ENCODE results near the gene MPL.
A peak's percentile ranks its signal among the peaks of the same experiment; 100 is the strongest.

MPL gene

DNA sequence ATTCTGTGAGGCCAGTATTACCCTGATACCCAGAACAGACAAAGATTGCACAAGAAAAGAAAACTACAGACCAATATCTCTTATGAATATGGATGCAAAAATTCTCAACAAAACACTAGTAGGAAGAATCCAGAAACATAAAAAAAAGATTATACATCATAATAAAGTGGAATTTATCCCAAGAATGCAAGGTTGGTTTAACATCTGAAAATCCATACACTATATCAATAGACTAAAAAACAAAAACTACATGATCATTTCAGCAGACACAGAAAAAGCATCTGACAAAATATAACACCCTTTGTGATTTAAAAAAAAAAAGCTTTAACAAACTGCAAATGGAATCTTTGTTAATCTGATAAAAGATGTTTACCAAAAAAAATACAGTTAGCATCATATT lies 12.2 kb upstream of the MPL start:
- DNase-seq (ENCODE audit: low read depth in 2 of 2) = no peak

- no peak for DNase-seq (ENCODE audit: low read depth in 2 of 2)
Measured at GRCh38 chr1:43327549-43328292, 9.9 kb upstream of the MPL start.

- DNase-seq (ENCODE audit: low read depth in 2 of 2) = peak; percentile 13 to 24
Measured at GRCh38 chr1:43329995-43330751, 7.4 kb upstream of the MPL start.

DNA sequence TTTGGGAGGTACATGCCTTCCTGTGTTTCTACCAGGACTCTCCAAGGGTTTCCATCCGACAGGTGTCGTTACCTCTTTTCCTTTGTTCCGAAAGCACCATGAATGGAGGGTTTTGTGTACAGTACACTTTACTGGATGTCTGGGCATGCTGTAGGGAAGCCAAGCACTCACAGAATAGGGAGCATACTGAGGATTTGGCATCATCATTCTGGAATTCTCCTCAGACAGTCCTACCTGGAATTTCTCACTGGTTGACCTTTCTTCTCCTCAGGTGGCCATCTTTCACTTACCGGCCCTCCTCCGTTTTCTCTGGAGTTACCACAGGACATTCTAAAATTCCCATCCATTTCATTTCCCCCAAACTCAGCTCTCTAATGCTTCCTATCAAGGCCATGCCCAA lies 5.9 kb upstream of the MPL start:
- no peak for DNase-seq (ENCODE audit: low read depth in 2 of 2)

DNA sequence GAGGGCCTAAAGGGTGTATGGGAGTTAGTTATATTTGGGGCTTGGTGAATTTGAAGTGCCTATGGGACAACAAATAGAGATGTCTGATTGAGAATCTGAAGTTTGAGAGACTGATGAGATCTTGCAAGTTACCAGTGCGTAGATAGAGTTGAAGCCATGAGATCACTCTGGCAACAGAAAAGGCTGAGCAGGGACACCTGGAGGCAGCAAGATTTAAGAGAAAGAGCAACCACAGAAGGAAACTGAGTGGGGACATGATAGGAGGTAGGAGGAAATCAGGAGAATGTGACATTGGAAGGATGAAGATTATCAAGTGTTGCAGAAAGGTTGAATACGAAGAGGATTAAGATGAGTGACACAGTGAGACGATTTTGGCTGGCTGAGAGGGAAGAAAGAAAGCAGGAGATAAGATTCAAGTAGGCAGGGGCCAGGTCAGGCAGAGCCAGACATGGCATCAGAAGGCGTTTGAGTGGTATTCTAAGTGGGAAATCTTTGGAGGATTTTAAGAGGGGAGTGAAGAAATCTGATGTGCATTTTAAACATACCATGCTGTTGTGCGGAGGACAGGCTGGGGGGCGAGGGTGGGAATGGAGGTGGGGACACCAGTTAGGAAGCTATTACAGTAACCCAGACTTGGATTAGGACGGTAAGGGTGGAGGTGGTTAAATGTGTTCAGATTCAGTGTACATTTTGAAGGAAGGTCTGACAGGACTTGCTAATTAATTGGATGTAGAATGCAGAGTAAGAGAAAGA lies 3.0 kb upstream of the MPL start:
- no peak for DNase-seq (ENCODE audit: low read depth in 2 of 2)

GRCh38 chr1:43338001-43338400 lies 383 bp downstream of the MPL start:
- no peak for DNase-seq (ENCODE audit: low read depth in 2 of 2)

- DNase-seq (ENCODE audit: low read depth in 2 of 2) = no peak
Measured at GRCh38 chr1:43339584-43340232, 2.1 kb downstream of the MPL start.

GRCh38 chr1:43340559-43340958 lies 2.9 kb downstream of the MPL start:
- DNase-seq (ENCODE audit: low read depth in 2 of 2) = no peak

DNA sequence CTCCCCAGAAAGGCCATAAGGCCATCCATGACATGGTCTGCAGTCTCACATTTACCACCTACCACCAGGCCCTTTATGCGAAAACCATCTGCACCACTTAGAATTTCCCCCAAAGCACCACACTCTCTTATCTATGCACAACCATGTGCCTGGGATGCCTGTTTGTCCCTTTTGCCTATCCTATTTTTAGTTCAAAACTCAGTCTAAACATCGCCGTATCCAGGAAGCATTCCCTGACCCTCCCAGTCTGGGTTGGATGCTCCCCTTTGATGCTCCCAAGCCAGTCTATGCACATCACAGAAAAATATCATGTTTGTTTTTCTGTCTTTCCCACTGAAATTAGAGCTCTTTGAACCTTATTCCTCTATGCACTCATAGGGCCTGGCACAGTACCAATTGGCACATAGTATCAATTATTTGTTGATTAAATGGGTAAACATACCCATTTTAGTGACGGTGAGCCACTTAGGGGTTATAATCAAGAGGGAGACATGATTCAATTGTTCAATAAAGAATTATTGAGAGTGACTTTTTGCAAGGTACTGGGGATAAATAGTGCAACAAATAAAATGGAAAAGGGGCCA lies 6.7 kb downstream of the MPL start:
- DNase-seq (ENCODE audit: low read depth in 2 of 2) = no peak

DNA sequence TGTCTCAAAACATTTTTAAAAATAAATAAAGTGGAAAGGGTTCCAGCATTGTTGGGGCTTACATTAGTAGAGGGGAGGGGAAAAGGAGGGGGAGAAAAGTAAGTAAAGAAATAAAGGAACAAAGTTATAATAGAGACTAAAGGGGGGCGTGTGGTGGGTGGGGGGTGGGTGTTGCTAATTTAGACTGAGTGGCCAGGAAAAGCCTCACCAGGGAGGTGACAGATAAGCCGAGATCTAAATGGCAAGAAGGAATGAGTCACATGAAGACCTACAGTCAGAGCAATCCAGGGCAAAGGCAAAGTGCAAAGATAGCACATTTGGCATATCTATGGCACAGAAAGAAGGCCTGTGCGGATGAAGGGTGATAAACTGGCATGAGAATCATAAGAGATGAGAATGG lies 7.5 kb downstream of the MPL start:
- DNase-seq (ENCODE audit: low read depth in 2 of 2) = no peak

GRCh38 chr1:43346636-43347035 lies 9.0 kb downstream of the MPL start:
- DNase-seq (ENCODE audit: low read depth in 2 of 2) = no peak

- no peak for DNase-seq (ENCODE audit: low read depth in 2 of 2)
Measured at GRCh38 chr1:43348343-43348808, 10.8 kb downstream of the MPL start.

GRCh38 chr1:43348809-43349593 lies 11.4 kb downstream of the MPL start:
- DNase-seq (ENCODE audit: low read depth in 2 of 2) = peak in 1 of 2 donors; percentile 24

DNA sequence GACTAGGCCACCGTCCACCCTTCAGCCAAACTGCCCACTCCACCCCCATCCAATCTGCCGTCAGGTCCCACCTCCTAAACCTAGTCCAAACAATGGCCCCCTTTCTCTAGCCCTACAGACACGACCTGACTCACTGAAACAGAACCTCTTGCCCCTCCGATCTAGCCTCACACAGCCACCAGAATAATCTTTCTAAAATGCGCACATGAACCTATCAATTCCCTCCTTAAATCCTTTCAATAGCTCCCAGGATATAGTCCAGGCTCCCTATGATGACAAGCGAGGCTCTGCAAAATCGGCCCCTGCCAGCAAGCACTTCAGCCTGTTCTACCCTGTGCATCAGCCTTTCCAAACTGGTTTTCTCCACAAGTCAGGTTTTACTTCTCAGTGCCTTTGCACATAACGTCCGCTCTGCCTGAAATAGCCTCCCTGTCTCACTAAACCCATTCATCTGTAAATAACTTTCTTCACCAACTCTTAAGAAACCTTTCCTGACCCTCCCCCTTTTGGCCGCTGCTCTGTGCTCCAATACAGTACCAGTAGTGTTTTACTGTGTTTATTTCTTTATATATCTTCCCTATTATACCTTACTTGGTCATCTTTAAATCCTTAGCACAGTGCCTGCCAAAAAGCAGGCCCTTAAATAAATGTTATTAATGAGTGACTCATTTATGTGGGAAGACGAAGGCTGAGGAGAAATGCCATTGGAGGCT lies 12.1 kb downstream of the MPL start:
- DNase-seq (ENCODE audit: low read depth in 2 of 2) = no peak

- DNase-seq (ENCODE audit: low read depth in 2 of 2) = no peak
Measured at GRCh38 chr1:43350976-43351375, 13.4 kb downstream of the MPL start.

- DNase-seq (ENCODE audit: low read depth in 2 of 2) = no peak
Measured at GRCh38 chr1:43351421-43352350, 14.1 kb downstream of the MPL start.

DNA sequence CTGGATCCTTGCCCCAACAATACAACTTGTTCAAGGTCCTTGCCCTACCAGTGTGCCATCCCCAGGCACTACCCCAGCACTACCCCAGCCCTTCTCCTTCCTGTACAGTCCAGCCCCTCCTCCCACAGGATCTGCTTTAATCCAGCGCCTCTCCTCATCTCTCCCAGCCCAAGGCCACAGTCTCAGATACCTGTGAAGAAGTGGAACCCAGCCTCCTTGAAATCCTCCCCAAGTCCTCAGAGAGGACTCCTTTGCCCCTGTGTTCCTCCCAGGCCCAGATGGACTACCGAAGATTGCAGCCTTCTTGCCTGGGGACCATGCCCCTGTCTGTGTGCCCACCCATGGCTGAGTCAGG lies 14.7 kb downstream of the MPL start:
- DNase-seq (ENCODE audit: low read depth in 2 of 2) = no peak

DNA sequence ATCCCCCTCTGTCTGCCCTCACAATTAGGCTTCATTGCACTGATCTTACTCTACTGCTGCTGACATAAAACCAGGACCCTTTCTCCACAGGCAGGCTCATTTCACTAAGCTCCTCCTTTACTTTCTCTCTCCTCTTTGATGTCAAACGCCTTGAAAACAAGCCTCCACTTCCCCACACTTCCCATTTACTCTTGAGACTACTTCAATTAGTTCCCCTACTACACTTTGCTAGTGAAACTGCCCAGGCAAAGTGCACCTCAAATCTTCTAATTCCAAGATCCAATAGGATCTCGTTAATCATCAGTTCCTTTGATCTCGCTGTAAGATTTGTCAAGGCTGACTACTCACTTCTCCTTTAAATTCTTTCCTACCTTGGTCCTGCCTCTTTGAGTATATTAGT lies 15.3 kb downstream of the MPL start:
- DNase-seq (ENCODE audit: low read depth in 2 of 2) = no peak

DNA sequence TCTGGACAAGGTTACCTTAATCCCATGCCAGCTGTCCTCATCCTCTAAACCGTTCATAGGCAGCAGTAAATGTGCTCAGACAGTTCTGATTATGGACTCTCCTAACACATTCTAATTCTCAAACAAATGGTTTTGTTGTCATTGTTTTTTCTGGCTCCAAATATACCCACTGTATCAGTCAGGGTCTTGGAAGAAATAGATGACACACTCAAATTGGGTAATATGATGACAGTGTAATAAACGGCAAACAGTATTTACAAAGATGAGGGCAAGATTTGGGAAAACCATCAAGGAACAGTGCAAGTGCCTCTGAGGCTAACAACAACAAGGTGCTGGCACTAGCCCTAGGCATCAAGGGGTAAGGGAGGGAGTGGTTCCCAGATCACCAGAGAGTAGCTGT lies 16.9 kb downstream of the MPL start:
- no peak for DNase-seq (ENCODE audit: low read depth in 2 of 2)
